WTC11 (cell line): ENCODE measurements around the gene CASP12. TPM values are rescaled to one million over a fixed set of nuclear protein-coding genes. Genes with fewer than 3 reads are reported as not detected.

Experiments used
- ATAC-seq: fragments of 200-7000 bp; cut with Tn5 transposase; 2 replicates; pipeline ENCODE4 v1.10.0; 2021; ENCODE audit warnings: mild to moderate bottlenecking, moderate library complexity
- CTCF ChIA-PET: fragments of 300-600 bp; sonication (Branson Sonifier 250); formaldehyde crosslinking; loops from one replicate; lab custom pipeline; 2021; ENCODE audit warnings: antibody characterized with exemption; lab: Charles Lee
- POLR2A ChIA-PET: fragments of 350-600 bp; sonication (Branson Sonifier 250); formaldehyde crosslinking; loops from one replicate; lab custom pipeline; 2021; ENCODE audit warnings: antibody characterized with exemption; lab: Charles Lee
- DNase-seq: peaks from one replicate; pipeline ENCODE4 v3.0.0; 2021; ENCODE audit warnings: low spot score
- H3K27ac Mint-ChIP-seq: 2 replicates; pipeline ENCODE4 v1.8.0; 2021; ENCODE audit warnings: mixed read lengths
- H3K27me3 Mint-ChIP-seq: 2 replicates; pipeline ENCODE4 v1.8.0; 2021; ENCODE audit warnings: low read depth, mild to moderate bottlenecking, moderate library complexity, mixed read lengths
- H3K36me3 Mint-ChIP-seq: 2 replicates; pipeline ENCODE4 v1.8.0; 2021; ENCODE audit warnings: mixed read lengths
- H3K4me1 Mint-ChIP-seq: 2 replicates; pipeline ENCODE4 v1.8.0; 2022; ENCODE audit warnings: mixed read lengths
- H3K4me3 Mint-ChIP-seq: 2 replicates; pipeline ENCODE4 v1.8.0; 2021; ENCODE audit warnings: mild to moderate bottlenecking, moderate library complexity, mixed read lengths
- H3K9me3 Mint-ChIP-seq: 2 replicates; pipeline ENCODE4 v1.8.0; 2021; ENCODE audit warnings: mixed read lengths
- ARID4B ChIP-seq: sonication (generic); formaldehyde crosslinking; IDR thresholded peaks from 2 replicates; pipeline ENCODE4 v1.8.0; 2023; ENCODE audit warnings: missing genetic modification reagents, mild to moderate bottlenecking, borderline replicate concordance
- ATF3 ChIP-seq: sonication (generic); formaldehyde crosslinking; conservative IDR thresholded peaks from 2 replicates; pipeline ENCODE4 v1.8.1; 2022; ENCODE audit warnings: mild to moderate bottlenecking, missing genetic modification reagents
- CTCF ChIP-seq: fragments of 200-600 bp; IDR thresholded peaks from 2 replicates; pipeline ENCODE4 v1.8.0; 2022; ENCODE audit warnings: antibody characterized with exemption
- ESRRA ChIP-seq: sonication (generic); formaldehyde crosslinking; IDR thresholded peaks from 2 replicates; pipeline ENCODE4 v1.8.1; 2022; ENCODE audit warnings: mild to moderate bottlenecking, missing genetic modification reagents, borderline replicate concordance
- ETV6 ChIP-seq: sonication (generic); formaldehyde crosslinking; IDR thresholded peaks from 2 replicates; pipeline ENCODE4 v1.8.1; 2022; ENCODE audit warnings: mild to moderate bottlenecking, missing genetic modification reagents
- GTF2I ChIP-seq: fragments of 250-450 bp; sonication (Bioruptor Pico); conservative IDR thresholded peaks from 2 replicates; pipeline ENCODE4 v1.4.0; 2021; ENCODE audit warnings: mild to moderate bottlenecking
- NFATC4 ChIP-seq: fragments of 250-450 bp; sonication (Bioruptor Pico); IDR thresholded peaks from 2 replicates; pipeline ENCODE4 v1.9.0; 2021; ENCODE audit warnings: mild to moderate bottlenecking
- NFYB ChIP-seq: sonication (generic); formaldehyde crosslinking; conservative IDR thresholded peaks from 2 replicates; pipeline ENCODE4 v1.8.0; 2022; ENCODE audit warnings: low read depth, missing genetic modification reagents
- PRRX2 ChIP-seq: fragments of 250-450 bp; sonication (Bioruptor Pico); IDR thresholded peaks from 2 replicates; pipeline ENCODE4 v1.8.0; 2021; ENCODE audit warnings: mild to moderate bottlenecking
- RELA ChIP-seq: sonication (generic); formaldehyde crosslinking; IDR thresholded peaks from 2 replicates; pipeline ENCODE4 v1.8.1; 2022; ENCODE audit warnings: missing genetic modification reagents, mild to moderate bottlenecking, borderline replicate concordance
- SMAD4 ChIP-seq: sonication (generic); formaldehyde crosslinking; IDR thresholded peaks from 2 replicates; pipeline ENCODE4 v1.8.0; 2022; ENCODE audit warnings: mild to moderate bottlenecking, missing genetic modification reagents
- ZBTB21 ChIP-seq: sonication (generic); formaldehyde crosslinking; IDR thresholded peaks from 2 replicates; pipeline ENCODE4 v1.8.1; 2023; ENCODE audit warnings: mild to moderate bottlenecking, missing genetic modification reagents, borderline replicate concordance
- ZNF416 ChIP-seq: fragments of 250-450 bp; sonication (Bioruptor Pico); IDR thresholded peaks from 2 replicates; pipeline ENCODE4 v1.9.0; 2021; ENCODE audit warnings: mild to moderate bottlenecking, inconsistent platforms
- ZNF512 ChIP-seq: sonication (generic); formaldehyde crosslinking; IDR thresholded peaks from 2 replicates; pipeline ENCODE4 v1.8.1; 2022; ENCODE audit warnings: missing genetic modification reagents, borderline replicate concordance
- total RNA-seq: library from RNA; stranded (reverse); gene quantifications from 3 replicates; pipeline ENCODE4 v1.2.3, GENCODE V29; 2021
- TF ChIP-seq, protein P1 (sequence below): fragments of 250-450 bp; sonication (Bioruptor Pico); IDR thresholded peaks from 2 replicates; pipeline ENCODE4 v2.1.2; 2022; ENCODE audit warnings: mild to moderate bottlenecking, moderate library complexity
- TF ChIP-seq, protein P2 (sequence below): sonication (generic); formaldehyde crosslinking; IDR thresholded peaks from 2 replicates; pipeline ENCODE4 v1.8.1; 2022; ENCODE audit warnings: low read depth, missing genetic modification reagents, borderline replicate concordance
- TF ChIP-seq, protein P3 (sequence below): sonication (generic); formaldehyde crosslinking; IDR thresholded peaks from 2 replicates; pipeline ENCODE4 v1.8.0; 2023; ENCODE audit warnings: mild to moderate bottlenecking, missing genetic modification reagents
- TF ChIP-seq, protein P4 (sequence below): sonication (generic); formaldehyde crosslinking; IDR thresholded peaks from 2 replicates; pipeline ENCODE4 v1.8.1; 2022; ENCODE audit warnings: mild to moderate bottlenecking, moderate library complexity, missing genetic modification reagents

The CASP12 gene
- total RNA-seq, 1 experiment from 2014 or later = not detected

GRCh38 chr11:104837969-104838639 lies 60.2 kb downstream of the CASP12 start (continued):
- TF ChIP-seq, protein P1, sequence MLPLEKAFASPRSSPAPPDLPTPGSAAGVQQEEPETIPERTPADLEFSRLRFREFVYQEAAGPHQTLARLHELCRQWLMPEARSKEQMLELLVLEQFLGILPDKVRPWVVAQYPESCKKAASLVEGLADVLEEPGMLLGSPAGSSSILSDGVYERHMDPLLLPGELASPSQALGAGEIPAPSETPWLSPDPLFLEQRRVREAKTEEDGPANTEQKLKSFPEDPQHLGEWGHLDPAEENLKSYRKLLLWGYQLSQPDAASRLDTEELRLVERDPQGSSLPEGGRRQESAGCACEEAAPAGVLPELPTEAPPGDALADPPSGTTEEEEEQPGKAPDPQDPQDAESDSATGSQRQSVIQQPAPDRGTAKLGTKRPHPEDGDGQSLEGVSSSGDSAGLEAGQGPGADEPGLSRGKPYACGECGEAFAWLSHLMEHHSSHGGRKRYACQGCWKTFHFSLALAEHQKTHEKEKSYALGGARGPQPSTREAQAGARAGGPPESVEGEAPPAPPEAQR = no peak
- TF ChIP-seq SMAD4 (no peak), ESRRA (CRISPR knock-in tag) (no peak), ZBTB21 (CRISPR knock-in tag) (no peak)
- TF ChIP-seq, all 79 proteins: peak for 0

DNA sequence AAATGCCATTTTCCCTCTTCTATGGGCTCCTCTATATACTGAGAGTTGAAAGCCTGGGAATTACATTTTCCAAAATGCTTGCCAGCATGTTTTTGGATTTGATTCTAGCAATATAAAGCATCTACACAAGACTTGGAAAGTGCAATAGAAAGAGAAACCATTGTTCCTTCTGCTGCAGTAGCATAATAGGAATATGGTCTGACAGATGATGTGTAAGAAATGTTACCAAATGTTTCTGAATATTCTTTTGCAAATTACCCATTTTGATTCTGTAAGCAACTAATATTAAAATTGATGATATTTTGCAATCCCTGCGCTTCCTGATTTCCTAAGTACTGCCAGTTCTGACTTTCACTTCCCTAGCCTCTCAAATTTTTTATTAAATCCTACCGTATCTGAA lies 61.6 kb downstream of the CASP12 start:
- POLR2A ChIA-PET = no interaction called here
- TF ChIP-seq, protein P2, sequence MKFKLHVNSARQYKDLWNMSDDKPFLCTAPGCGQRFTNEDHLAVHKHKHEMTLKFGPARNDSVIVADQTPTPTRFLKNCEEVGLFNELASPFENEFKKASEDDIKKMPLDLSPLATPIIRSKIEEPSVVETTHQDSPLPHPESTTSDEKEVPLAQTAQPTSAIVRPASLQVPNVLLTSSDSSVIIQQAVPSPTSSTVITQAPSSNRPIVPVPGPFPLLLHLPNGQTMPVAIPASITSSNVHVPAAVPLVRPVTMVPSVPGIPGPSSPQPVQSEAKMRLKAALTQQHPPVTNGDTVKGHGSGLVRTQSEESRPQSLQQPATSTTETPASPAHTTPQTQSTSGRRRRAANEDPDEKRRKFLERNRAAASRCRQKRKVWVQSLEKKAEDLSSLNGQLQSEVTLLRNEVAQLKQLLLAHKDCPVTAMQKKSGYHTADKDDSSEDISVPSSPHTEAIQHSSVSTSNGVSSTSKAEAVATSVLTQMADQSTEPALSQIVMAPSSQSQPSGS (CRISPR knock-in tag) = no peak
- TF ChIP-seq, protein P3, sequence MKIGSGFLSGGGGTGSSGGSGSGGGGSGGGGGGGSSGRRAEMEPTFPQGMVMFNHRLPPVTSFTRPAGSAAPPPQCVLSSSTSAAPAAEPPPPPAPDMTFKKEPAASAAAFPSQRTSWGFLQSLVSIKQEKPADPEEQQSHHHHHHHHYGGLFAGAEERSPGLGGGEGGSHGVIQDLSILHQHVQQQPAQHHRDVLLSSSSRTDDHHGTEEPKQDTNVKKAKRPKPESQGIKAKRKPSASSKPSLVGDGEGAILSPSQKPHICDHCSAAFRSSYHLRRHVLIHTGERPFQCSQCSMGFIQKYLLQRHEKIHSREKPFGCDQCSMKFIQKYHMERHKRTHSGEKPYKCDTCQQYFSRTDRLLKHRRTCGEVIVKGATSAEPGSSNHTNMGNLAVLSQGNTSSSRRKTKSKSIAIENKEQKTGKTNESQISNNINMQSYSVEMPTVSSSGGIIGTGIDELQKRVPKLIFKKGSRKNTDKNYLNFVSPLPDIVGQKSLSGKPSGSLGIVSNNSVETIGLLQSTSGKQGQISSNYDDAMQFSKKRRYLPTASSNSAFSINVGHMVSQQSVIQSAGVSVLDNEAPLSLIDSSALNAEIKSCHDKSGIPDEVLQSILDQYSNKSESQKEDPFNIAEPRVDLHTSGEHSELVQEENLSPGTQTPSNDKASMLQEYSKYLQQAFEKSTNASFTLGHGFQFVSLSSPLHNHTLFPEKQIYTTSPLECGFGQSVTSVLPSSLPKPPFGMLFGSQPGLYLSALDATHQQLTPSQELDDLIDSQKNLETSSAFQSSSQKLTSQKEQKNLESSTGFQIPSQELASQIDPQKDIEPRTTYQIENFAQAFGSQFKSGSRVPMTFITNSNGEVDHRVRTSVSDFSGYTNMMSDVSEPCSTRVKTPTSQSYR (CRISPR knock-in tag) = no peak
- TF ChIP-seq ZNF512 = no peak
- TF ChIP-seq, protein P4, sequence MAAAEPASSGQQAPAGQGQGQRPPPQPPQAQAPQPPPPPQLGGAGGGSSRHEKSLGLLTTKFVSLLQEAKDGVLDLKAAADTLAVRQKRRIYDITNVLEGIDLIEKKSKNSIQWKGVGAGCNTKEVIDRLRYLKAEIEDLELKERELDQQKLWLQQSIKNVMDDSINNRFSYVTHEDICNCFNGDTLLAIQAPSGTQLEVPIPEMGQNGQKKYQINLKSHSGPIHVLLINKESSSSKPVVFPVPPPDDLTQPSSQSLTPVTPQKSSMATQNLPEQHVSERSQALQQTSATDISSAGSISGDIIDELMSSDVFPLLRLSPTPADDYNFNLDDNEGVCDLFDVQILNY (CRISPR knock-in tag) = no peak
- no peak for TF ChIP-seq PRRX2 (CRISPR knock-in tag)
- no peak for TF ChIP-seq ATF3 (CRISPR knock-in tag)
- no peak for TF ChIP-seq ZNF416 (CRISPR knock-in tag)
- no peak for TF ChIP-seq NFYB (CRISPR knock-in tag)
- TF ChIP-seq ZBTB21 (CRISPR knock-in tag) = no peak
- no peak for TF ChIP-seq CTCF
- no peak for TF ChIP-seq ETV6
- TF ChIP-seq ARID4B = no peak
- TF ChIP-seq NFATC4 (CRISPR knock-in tag) = no peak
- no peak for TF ChIP-seq GTF2I
- TF ChIP-seq RELA (CRISPR knock-in tag) = no peak

More for the DNA sequence above, 61.6 kb downstream of the CASP12 start:
- Mint-ChIP-seq H3K36me3 (peaks cover 18% of the 10 kb centered on the region), H3K27ac (no peak overlapping the region), H3K4me1 (peaks cover 11% of the 10 kb centered on the region), H3K4me3 (no peak overlapping the region), H3K9me3 (peaks cover 19% of the 10 kb centered on the region), H3K27me3 (peaks cover 2% of the 10 kb centered on the region)
- no peak for ATAC-seq
- CTCF ChIA-PET = no interaction called here
- no peak for DNase-seq
